GOT3 (cell line): ENCODE data around the gene MAST1.
"Not testable (repeated sequence)": the region's sequence is repeated elsewhere in the genome, so short reads cannot be mapped to it uniquely, and the experiment has no call there.

ENCODE experiments used
- DNase-seq: peaks from one replicate; lab custom pipeline; 2025; ENCODE audit warnings: mixed read lengths; lab: John Stamatoyannopoulos, UW

The MAST1 gene

GRCh38 chr19:12896460-12896859 lies 58.1 kb downstream of the MAST1 start:
- DNase-seq = no peak

GRCh38 chr19:12899891-12900518 lies 61.7 kb downstream of the MAST1 start:
- no peak for DNase-seq

GRCh38 chr19:12907166-12907565 lies 68.9 kb downstream of the MAST1 start:
- no peak for DNase-seq

- DNase-seq = no peak
Observed at GRCh38 chr19:12912571-12912970, 74.3 kb downstream of the MAST1 start.

GRCh38 chr19:12913011-12913561 lies 74.8 kb downstream of the MAST1 start:
- no peak for DNase-seq

GRCh38 chr19:12913851-12914690 lies 75.8 kb downstream of the MAST1 start:
- no peak for DNase-seq

GRCh38 chr19:12915860-12916259 lies 77.5 kb downstream of the MAST1 start:
- not testable (repeated sequence) for DNase-seq

- DNase-seq = no peak
Observed at GRCh38 chr19:12918253-12918652, 79.9 kb downstream of the MAST1 start.

GRCh38 chr19:12921047-12921446 lies 82.7 kb downstream of the MAST1 start:
- DNase-seq = no peak

- no peak for DNase-seq
Observed at GRCh38 chr19:12922959-12923358, 84.6 kb downstream of the MAST1 start.
